Uterus (tissue), 4 donors: ENCODE results near the gene DIP2A. TPM values are rescaled to one million over a fixed set of nuclear protein-coding genes. Genes with fewer than 3 reads are reported as not detected.

ENCODE experiments used
- DNase-seq, 2 donors: peaks; one replicate each; pipeline ENCODE4 v3.0.0-alpha.2; 2019 to 2020
- H3K27ac ChIP-seq, 2 donors: fragments of 200-600 bp; sonication (generic); 1 replicate in 1 of 2; 2 replicates in 1 of 2; pipeline ENCODE4 v1.5.1; 2016 to 2018
- H3K27me3 ChIP-seq, 2 donors: fragments of 200-600 bp; sonication (generic); one replicate each; pipeline ENCODE4 v1.5.1; 2018 to 2019; ENCODE audit warnings: control low read depth in 1 of 2
- H3K36me3 ChIP-seq, 2 donors: fragments of 200-600 bp; sonication (generic); one replicate each; pipeline ENCODE4 v1.5.1; 2019; ENCODE audit warnings: control low read depth in 1 of 2
- H3K4me1 ChIP-seq, 2 donors: fragments of 200-600 bp; sonication (generic); one replicate each; pipeline ENCODE4 v1.5.1; 2018 to 2019; ENCODE audit warnings: control low read depth in 1 of 2
- H3K4me3 ChIP-seq, 2 donors: fragments of 200-600 bp; sonication (generic); 1 replicate in 1 of 2; 2 replicates in 1 of 2; pipeline ENCODE4 v1.5.1; 2018 to 2019; ENCODE audit warnings: mild to moderate bottlenecking in 1 of 2
- H3K9me3 ChIP-seq, 2 donors: fragments of 200-600 bp; sonication (generic); one replicate each; pipeline ENCODE4 v1.5.1; 2019; ENCODE audit warnings: control low read depth in 1 of 2
- CTCF ChIP-seq, 4 experiments: fragments of 200-600 bp in 2 of 4; fragments of 450-650 bp in 2 of 4; sonication (generic) in 2 of 4; IDR thresholded peaks; one replicate each; pipeline ENCODE4 v1.5.1; 2016 to 2019; ENCODE audit warnings: antibody characterized with exemption in 4 of 4, mild to moderate bottlenecking in 2 of 4, moderate library complexity in 1 of 4
- POLR2A ChIP-seq, 2 donors: fragments of 450-650 bp; IDR thresholded peaks; one replicate each; pipeline ENCODE4 v1.6.1; 2016; ENCODE audit warnings: antibody characterized with exemption in 2 of 2, mild to moderate bottlenecking in 1 of 2, moderate library complexity in 1 of 2
- intact Hi-C: fragments of 100-400 bp; cut with DNase I; formaldehyde crosslinking; loops from one replicate; pipeline ENCODE4 v1.15.1; 2023; ENCODE audit warnings: low total_unique reads
- total RNA-seq, 4 donors: library from RNA; depleted of rRNA in 3 of 4; stranded (reverse); fragments of >200 nt in 3 of 4; gene quantifications; one replicate each; pipeline versions ENCODE4 v1.1.0 to v1.2.4, GENCODE V29; 2014 to 2023
- donor health status: DM: yes; HTN: yes; CAD: no.

Gene DIP2A
- total RNA-seq, 4 donors from 2014 or later, result 51.0 to 56.3 (median 51.6) TPM

GRCh38 chr21:46452710-46453109, 6.0 kb upstream of the DIP2A start:
- H3K27ac ChIP-seq, result no peak overlapping the region
- TF ChIP-seq CTCF (IDR thresholded peaks at IDR 0.05), result no peak
- no peak for TF ChIP-seq POLR2A (IDR thresholded peaks at IDR 0.05)
- H3K9me3 ChIP-seq, result no peaks in the 10 kb centered on the region
- H3K27me3 ChIP-seq, result no peaks in the 10 kb centered on the region
- no peak overlapping the region for H3K4me3 ChIP-seq
- no peaks in the 10 kb centered on the region for H3K4me1 ChIP-seq
- no peak for DNase-seq
- no peaks in the 10 kb centered on the region for H3K36me3 ChIP-seq
- intact Hi-C loops, result no loop called here

- H3K27ac ChIP-seq, result no peak overlapping the region
- no peaks in the 10 kb centered on the region for H3K36me3 ChIP-seq
- H3K4me3 ChIP-seq, result no peak overlapping the region
- no peaks in the 10 kb centered on the region for H3K27me3 ChIP-seq
- TF ChIP-seq POLR2A (IDR thresholded peaks at IDR 0.05) (no peak), CTCF (IDR thresholded peaks at IDR 0.05) (no peak)
- H3K4me1 ChIP-seq, result no peaks in the 10 kb centered on the region
- DNase-seq, result no peak
- no peaks in the 10 kb centered on the region for H3K9me3 ChIP-seq
- intact Hi-C loops, result no loop called here
These were observed 4.5 kb upstream of the DIP2A start for GRCh38 chr21:46454142-46454541.

GRCh38 chr21:46454634-46455390, 3.9 kb upstream of the DIP2A start:
- H3K36me3 ChIP-seq, result no peaks in the 10 kb centered on the region
- intact Hi-C loops, result no loop called here
- H3K9me3 ChIP-seq, result no peaks in the 10 kb centered on the region
- DNase-seq, result no peak
- H3K4me3 ChIP-seq, result no peak overlapping the region
- TF ChIP-seq POLR2A (IDR thresholded peaks at IDR 0.05), result no peak
- no peak for TF ChIP-seq CTCF (IDR thresholded peaks at IDR 0.05)
- H3K4me1 ChIP-seq, result no peaks in the 10 kb centered on the region
- no peak overlapping the region for H3K27ac ChIP-seq
- H3K27me3 ChIP-seq, result no peaks in the 10 kb centered on the region

GRCh38 chr21:46455575-46456385, 2.9 kb upstream of the DIP2A start:
- Histone ChIP-seq H3K27ac (no peak overlapping the region), H3K27me3 (no peaks in the 10 kb centered on the region), H3K36me3 (no peaks in the 10 kb centered on the region), H3K9me3 (no peaks in the 10 kb centered on the region), H3K4me1 (peaks cover 0 to 6% of the 10 kb centered on the region in 2 donors), H3K4me3 (no peak overlapping the region)
- TF ChIP-seq CTCF (IDR thresholded peaks at IDR 0.05) (no peak), POLR2A (IDR thresholded peaks at IDR 0.05) (no peak)
- peak in 1 of 2 donors; percentile 27 for DNase-seq
- intact Hi-C loops, result no loop called here

- H3K9me3 ChIP-seq, result no peaks in the 10 kb centered on the region
- H3K4me1 ChIP-seq, result peaks cover 0 to 6% of the 10 kb centered on the region in 2 donors
- H3K27me3 ChIP-seq, result no peaks in the 10 kb centered on the region
- no peak overlapping the region for H3K27ac ChIP-seq
- intact Hi-C loops, result no loop called here
- TF ChIP-seq CTCF (IDR thresholded peaks at IDR 0.05), result no peak
- TF ChIP-seq POLR2A (IDR thresholded peaks at IDR 0.05), result no peak
- H3K36me3 ChIP-seq, result no peaks in the 10 kb centered on the region
- H3K4me3 ChIP-seq, result no peak overlapping the region
- DNase-seq, result no peak
These were observed 1.9 kb upstream of the DIP2A start for GRCh38 chr21:46456750-46457149.
